Endometrial microvascular endothelial cells (primary cell): ENCODE data around the gene CASP4. TPM values are rescaled to one million over a fixed set of nuclear protein-coding genes. Genes with fewer than 3 reads are reported as not detected.
"Not testable (repeated sequence)": the region's sequence is repeated elsewhere in the genome, so short reads cannot be mapped to it uniquely, and the experiment has no call there.

Source experiments
- in situ Hi-C: cut with HindIII; loops from 2 replicates; pipeline ENCODE4 v1.10.0; 2017; ENCODE audit warnings: low sequenced_read_pairs, low pct_unique_long_range_greater_than_20kb; ENCODE audit errors: inconsistent ontology term
- total RNA-seq: library from RNA; depleted of rRNA; stranded (reverse); fragments of >200 nt; gene quantifications from one replicate; pipeline ENCODE4 v1.2.3, GENCODE V29; 2015; ENCODE audit errors: inconsistent ontology term

Gene CASP4
- total RNA-seq, result 138 TPM

DNA sequence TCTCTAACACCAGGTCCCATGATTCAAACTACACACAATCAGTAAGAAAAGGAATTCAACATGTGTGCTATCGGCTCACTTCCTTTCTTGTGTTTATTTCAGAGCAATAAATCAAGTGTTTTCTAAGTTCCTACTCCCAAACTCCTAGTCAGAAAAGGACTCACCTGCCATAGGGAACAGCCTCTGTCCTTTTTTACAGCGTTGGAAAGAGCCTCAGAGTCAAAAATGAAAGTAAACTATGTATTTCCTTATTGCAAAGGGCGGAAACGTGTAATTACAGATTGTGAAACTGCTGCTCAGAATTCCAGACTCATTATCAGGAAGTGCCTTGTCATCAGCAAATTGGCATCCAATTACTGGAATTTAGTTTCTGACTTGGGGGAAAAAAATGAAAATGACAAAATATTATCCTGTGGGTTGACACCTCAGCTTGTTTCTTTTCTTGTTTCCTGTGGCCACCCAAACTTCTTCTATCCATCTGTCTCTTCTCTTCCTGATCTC, at the start of gene CASP4:
Gene CASP4, minus strand, starts transcription at position 220 of the 501 bp plus-strand sequence. Its CDS starts 49 bp downstream, at position 171.
- in situ Hi-C loops, result no loop called here

DNA sequence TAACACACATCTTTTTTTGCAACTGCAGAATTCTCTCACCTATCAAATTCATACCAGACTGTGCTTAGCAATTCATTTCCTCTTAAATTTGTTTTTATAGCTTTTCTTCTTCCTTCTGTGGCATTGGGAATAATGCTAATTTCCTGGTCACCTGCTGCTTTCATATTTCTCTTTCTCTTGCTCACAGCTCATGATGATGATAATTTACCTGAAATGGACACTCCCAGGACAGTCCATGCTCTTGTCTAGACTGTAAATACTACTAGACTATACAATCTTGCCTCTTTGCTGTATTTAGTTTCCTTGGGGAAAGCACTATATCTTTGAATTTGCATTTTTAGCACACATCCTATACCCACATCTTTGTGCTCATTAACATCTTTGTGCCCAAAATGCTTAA, 39.1 kb upstream of the CASP4 start:
- in situ Hi-C loops, result no loop called here

DNA sequence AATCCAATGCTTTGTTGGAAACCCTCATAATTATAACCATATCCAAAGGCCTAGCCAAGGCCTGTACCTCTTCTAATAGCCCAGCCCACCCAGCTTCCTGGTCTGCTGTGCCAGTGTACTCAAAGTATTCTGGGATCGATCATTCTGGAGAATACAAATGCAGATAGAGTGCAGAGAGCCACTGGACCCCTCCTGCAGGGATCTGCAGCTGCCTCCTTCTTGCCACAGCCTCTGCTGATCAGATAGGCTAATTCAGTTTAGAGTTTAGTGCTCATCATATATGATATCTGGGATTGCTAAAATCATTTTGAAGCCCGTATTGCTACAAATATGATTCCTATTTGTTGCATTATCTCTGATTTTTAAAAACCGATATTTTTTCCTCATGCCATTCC, 37.1 kb upstream of the CASP4 start:
- in situ Hi-C loops, result no loop called here

DNA sequence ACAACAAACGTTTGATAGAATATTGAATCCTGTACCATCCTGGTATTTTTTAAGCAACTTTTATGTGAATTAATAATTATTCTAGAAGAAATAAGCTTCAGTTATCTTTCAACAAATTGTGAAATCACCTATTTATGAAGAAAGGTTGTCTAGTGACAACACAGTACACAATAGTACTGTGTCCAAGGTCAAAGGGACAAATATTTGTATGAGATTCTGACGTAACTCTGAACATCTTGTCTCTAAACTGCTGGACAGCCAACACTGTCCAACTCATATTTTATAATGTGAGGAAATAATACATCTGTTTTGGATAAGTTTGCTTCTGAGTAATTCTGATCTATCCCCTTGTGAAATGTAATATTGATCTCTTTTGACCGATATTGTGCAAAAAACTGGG, 35.6 kb upstream of the CASP4 start:
- in situ Hi-C loops, result no loop called here

DNA sequence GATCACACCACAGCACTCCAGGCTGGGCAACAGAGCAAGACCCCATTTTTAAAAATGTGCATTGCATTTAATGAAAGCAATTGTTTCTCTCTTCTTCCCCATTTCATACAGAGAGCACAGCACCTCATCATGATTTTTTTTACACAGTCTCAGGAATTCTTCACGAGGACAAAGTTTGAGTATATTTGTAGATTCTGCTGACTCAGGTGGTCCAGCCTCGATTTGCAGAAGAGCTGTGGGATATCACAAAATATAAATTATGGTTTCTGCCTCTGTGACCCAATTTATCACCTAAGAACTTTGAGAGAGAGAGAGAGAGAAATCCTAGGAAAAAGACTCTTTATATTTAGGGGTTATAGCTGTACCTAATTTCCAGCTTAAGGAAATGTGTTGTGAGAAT, 34.8 kb upstream of the CASP4 start:
- in situ Hi-C loops, result no loop called here

DNA sequence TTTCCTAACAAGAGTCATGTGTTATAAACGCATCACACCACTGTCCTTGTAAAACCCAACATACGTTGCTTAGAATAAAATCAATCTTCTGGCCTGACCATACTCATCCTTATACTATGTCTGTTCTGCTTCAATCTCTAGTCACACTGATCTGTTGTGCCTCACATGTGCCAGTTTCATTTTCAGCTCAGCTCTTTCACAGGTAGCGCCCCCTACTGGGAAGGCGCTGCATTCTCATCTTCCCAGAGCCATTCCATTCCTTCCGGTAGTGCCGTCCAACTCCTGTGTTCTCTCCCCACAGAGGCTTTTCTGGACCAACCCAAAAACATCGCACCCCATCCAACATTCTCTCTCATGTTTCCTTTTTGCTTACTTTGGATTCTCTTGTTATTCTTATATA, 32.4 kb upstream of the CASP4 start:
- in situ Hi-C loops, result no loop called here

DNA sequence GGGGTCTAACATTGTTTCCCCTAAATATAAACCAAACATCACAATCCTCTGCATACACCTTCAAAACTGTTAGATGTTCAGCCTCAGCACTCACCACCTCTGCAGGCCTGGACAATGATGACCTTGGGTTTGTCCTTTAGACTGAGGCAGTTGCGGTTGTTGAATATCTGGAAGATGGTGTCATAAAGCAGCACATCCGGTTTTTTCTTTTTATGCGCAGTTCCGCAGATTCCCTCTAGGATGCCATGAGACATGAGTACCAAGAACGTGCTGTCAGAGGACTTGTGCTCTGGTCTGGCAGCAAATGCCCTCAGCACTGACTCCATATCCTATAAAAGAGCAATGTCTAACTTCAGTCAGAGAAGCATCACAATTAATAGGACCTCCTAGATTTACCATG, 31.8 kb upstream of the CASP4 start:
- in situ Hi-C loops, result no loop called here

DNA sequence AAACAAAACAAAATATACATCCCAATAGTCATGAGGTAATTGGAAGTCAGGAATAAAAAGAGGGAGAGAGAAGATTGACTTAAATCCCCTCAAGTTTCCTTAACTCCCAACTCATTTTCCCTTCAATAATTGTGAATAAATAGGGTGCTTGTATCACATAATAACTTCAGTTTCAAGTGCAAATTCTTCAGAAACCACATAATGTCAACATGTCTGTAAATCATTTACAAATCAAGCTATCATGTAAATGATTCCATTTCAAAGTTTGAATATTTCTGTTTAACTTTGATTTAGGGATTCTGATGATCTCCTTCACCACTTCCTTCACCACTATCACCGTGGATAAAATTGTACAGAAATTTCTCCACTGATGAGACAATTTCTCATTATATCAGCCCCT, 31.3 kb upstream of the CASP4 start:
- in situ Hi-C loops, result no loop called here

DNA sequence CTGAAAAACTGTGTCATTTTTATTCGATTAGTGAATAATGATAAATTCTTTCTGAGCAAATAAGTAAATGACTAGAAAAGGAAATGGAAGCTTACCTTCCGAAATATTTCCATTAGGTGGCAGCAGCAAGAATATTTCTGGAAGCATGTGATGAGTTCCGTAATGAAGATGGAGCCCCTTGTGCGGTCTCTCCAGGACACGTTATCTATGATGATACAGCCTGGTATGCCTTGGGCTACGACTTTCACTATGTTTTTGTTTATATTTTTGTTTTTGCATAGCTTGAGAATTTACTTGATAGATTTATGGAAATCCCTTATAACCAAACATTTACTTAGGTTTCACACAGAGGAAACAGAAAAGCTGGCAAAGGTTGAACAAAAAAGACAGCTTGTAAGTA, 28.9 kb upstream of the CASP4 start:
- in situ Hi-C loops, result no loop called here

DNA sequence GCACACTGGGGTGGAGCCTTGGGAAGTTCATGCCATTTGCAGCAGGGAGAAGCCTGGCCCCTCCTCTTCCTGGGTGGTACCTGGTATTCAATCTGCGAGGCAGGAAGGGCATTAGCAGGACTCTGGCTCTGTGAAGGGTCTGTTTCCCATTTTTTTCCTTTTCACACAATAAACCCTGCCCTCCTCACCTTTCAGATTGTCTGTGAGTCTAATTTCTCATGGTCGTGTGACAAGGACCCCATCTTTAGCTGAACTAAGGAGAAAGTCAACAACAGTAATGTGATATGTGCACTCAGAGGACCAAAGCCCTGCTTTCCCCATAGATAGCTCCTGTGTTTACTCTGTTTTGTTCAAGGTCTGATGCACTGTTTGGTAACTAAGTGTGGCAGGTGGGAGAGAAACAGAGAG, 26.6 kb upstream of the CASP4 start:
- in situ Hi-C loops, result no loop called here

DNA sequence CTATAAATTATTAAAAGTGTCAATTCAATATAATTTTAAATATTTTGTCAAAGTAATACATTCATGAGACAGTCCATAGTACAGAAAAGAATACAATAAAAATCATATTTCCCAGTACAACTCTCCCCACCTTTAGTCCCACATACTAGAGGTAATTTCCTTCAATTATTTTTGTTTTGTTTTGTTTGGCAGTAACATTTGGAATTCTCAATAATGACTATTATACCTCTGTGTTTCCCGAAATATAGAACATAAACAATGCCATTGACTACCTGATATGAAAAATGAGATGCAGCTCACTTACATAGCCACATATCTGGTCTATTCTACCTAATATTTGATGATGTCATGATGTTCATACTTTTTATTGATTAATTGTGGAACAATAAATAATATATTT, 24.4 kb upstream of the CASP4 start:
- in situ Hi-C loops, result no loop called here

DNA sequence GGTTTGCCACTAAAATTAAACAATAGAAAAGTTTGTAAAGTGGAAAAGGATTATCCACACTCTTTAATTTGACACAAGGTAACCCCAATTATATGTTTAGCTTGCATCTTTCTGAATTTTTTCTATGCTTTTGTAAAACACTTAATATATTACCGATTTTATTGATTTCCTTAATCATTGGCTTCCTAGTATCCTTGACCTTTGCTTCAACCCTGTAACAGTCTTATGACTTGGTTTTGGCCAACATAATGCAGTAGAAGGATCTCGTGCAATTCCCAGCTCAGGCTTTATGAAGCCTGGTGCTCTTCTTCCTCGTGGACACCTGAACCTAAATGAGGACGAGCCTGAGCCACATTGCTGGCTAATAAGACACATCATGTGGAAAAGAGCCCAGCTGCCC, 23.6 kb upstream of the CASP4 start:
- in situ Hi-C loops, result no loop called here

DNA sequence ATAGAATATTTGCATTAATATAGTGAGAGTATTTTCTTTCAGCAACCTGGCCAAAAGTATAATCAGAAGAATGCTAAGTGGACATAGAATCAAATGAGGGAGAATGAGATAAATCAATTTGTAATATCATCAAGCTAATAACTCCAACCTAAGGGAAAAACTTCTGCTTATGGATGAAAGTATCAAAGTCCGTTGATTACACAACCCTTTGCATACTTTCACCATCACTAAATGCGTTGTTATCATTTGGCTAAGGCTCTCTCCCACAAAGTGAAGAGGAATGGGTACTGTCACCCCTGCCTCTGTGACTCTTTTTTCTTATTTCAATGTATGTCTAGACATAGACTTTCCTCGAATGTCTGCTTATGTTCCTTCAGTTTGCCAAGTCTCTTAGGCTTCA, 16.4 kb upstream of the CASP4 start:
- in situ Hi-C loops, result no loop called here

DNA sequence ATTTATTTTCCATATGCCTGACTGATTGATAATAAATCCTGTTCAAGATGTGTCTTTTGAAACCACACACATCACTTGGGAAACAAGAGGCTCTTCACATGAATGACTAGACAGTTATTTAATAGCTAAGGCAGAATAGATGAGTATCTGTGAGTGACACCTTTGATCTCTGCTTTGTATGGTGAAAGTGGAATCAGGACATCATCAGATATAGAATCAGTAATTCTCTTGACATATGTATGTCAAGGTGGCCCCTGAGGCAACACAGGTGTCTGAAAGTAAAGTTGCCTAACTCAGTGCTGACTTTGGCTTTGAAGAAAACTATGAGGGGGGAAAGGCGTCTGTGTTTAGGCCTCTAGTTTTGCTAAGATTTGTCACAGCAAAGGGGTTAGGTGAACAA, 11.5 kb upstream of the CASP4 start:
- in situ Hi-C loops, result no loop called here

DNA sequence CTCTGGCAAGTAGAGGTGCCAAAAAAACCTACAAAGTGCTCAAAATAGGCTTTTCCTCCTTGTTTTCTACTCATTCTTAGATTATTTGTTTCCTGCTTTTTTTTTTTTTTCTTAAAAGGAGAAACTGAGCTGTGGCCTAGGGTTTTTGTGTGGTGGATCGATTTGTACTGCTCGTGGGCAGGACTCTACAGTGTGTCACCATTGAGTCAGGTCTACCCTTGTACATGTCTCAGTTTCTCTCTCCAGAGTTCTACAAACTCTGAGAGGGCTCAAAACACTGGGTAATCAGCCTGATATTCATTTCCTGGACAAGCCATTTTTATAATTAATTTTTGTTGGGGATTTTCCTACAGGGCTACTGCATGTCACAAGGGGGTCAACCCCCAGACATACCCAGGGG, 5.2 kb upstream of the CASP4 start:
- in situ Hi-C loops, result no loop called here

DNA sequence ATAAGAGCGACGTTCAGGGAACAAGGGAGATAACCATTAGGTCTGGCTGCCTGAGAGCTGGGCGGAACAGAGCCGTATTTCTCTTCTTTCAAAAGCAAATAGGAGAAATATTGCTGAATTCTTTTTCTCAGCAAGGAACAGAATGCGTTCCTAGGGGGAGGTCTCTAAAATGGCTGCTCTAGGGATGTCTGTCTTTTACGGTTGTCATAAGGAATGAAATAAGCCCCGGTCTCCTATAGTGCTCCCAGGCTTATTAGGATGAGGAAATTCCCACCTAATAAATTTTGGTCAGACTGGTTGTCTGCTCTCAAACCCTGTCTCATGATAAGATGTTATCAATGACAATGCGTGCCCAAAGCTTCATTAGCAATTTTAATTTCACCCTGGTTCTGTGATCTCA, 4.5 kb upstream of the CASP4 start:
- in situ Hi-C loops, result not testable (repeated sequence)

DNA sequence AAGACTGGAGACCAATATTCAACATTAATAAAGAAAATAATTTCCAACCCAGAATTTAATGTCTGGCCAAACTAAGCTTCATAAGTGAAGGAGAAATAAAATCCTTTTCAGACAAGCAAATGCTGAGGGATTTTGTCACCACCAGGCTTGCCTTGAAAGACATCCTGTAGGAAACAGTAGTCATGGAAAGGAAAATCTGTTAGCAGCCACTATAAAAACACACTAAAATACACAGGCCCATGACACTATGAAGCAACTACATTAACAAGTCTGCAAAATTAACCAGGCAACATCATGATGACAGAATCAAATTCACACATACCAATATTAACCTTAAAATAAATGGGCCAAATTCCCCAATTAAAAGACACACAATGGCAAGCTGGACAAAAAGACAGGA, 2.4 kb upstream of the CASP4 start:
- in situ Hi-C loops, result no loop called here

DNA sequence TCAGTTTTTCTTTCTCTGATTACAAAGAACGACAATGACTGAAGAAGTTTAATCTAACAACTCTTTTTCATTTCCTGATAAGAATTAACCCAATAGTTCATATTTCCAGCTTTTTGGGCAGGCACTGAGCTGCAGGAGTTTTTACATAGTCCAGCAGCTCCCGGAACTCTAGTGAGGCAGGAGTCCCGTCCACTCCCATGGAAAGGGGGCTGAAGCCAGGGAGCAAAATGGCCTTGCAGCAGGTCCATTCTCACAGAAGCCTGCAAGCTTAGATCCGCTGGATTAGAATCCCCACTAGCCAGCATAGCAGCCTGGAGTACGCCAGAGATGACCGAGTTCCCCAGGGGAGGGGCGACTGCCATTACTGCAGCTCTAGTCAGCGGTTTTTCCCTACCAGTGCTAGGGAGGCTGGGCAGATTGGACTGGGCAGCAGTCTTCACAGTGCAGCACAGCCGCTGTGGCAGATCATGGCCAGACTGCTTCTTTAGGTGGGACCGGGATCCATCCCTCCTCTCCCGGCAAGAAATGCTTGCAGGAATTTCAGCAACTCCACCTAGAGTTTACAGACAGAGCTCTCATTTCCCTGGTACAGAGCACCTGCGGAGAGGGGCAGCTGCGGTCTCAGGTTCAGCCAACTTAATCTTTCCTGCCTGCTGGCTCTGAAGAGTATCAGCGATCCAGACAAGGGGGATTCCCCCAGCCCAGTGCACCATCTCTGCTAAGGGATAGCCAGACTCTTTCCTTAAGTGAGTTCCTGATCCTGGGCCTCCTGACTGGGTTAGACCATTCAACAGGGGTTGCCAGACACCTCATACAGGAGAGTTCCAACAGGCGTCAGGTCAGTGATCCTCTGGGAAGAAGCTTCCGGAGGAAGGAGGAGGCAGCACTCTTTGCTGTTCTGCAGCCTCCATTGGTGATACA, 742 bp upstream of the CASP4 start:
- in situ Hi-C loops, result no loop called here

DNA sequence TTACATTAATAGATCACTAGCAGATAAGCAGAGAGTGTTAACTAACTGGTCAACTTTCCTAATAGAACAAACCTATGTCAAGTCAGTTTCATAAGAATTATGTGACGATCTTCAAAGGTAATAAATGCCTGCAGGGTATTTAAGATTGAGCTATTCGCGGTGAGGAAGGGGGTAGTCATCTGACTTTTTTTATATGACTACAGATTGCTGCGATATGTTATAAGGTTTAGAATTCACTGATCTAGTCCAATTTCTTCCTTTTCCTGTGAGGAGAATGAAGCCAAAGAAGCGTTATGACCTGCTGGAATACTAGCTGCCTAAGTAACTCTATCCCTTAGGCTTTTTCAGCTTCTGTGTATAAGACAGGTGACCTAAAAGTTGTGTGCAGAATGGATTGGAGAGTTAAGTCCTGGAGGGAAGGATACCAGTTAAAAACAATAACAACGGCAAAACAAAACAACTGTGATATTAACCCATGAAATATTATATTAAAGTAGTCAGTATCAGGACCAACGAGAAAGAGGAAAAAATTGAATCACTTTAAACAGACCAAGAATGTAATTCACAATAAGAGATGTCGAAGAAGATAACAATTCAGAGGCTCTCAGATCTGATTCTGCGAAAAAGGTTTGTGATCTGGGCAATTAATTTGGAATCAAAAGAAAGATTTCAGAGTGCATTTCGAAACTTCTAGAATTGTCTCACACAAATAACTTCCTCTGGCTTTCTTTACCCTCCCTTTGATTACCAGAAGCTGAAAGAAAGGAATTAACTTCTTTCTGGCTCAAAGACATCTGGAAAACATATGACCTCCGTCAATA, 630 bp downstream of the CASP4 start:
- in situ Hi-C loops, result no loop called here

DNA sequence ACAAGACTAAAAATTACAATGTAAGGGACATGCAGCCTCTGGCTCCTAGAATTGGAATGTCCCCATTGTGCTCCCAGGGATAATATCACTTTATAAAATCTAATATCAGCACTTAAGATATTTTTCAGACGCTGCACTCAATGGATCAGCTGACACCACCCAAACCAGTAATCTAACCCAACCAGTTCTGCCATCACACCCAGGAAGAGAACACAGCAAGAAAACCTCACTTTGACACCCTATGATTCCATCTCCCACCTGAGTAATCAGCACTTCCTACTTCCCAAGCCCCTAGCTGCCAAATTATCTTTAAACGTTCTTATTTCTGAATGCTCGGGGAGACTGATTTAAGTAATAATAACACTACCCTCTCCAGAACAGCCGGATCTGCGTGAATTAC, 2.6 kb downstream of the CASP4 start:
- in situ Hi-C loops, result no loop called here
